K562 (cell line): ENCODE results near the gene ZKSCAN3. TPM values are rescaled to one million over a fixed set of nuclear protein-coding genes. Genes with fewer than 3 reads are reported as not detected.
A peak's percentile ranks its signal among the peaks of the same experiment; 100 is the strongest.

ENCODE experiments used
- ARID1B ChIP-seq: fragments of 450-650 bp; IDR thresholded peaks from 2 replicates; pipeline ENCODE4 v1.6.1; 2016; ENCODE audit warnings: antibody characterized with exemption, mild to moderate bottlenecking, inconsistent platforms
- CBX5 ChIP-seq: IDR thresholded peaks from 2 replicates; pipeline ENCODE4 v1.6.1; 2014; ENCODE audit warnings: low read depth, borderline replicate concordance
- CEBPG ChIP-seq, 3 experiments: fragments of 200-800 bp in 1 of 3; sonication (Bioruptor generic) in 1 of 3; sonication (generic) in 1 of 3; formaldehyde crosslinking in 1 of 3; IDR thresholded peaks in 2 of 3; conservative IDR thresholded peaks in 1 of 3; 2 replicates each; pipeline versions ENCODE4 v1.6.1 to v1.8.0; 2016 to 2022; ENCODE audit warnings: missing compliant biosample characterization in 2 of 3, missing genetic modification characterization in 2 of 3, mild to moderate bottlenecking in 1 of 3, missing genetic modification reagents in 1 of 3
- HDAC3 ChIP-seq: fragments of 450-650 bp; IDR thresholded peaks from 2 replicates; pipeline ENCODE4 v1.6.1; 2018; ENCODE audit warnings: borderline replicate concordance, mild to moderate bottlenecking, moderate library complexity; ENCODE audit not compliant: partially characterized antibody
- JUND ChIP-seq, 2 experiments: IDR thresholded peaks; 2 replicates in 1 of 2; 3 replicates in 1 of 2; pipeline ENCODE4 v1.6.1; 2011; ENCODE audit warnings: borderline replicate concordance in 2 of 2, low read depth in 2 of 2, low read length in 2 of 2, improper control_type of control experiment in 1 of 2, missing biosample characterization in 1 of 2, missing genetic modification characterization in 1 of 2, missing genetic modification reagents in 1 of 2
- MCM5 ChIP-seq: fragments of 450-650 bp; IDR thresholded peaks from 2 replicates; pipeline ENCODE4 v1.6.1; 2016; ENCODE audit warnings: low read depth
- RFX1 ChIP-seq: fragments of 450-650 bp; IDR thresholded peaks from 2 replicates; pipeline ENCODE4 v1.6.1; 2016; ENCODE audit warnings: mild to moderate bottlenecking, moderate library complexity
- TCF3 ChIP-seq: sonication (generic); formaldehyde crosslinking; IDR thresholded peaks from 2 replicates; pipeline ENCODE4 v1.4.0; 2020; ENCODE audit warnings: mild to moderate bottlenecking, missing genetic modification reagents
- ZNF212 ChIP-seq: fragments of 450-650 bp; formaldehyde crosslinking; IDR thresholded peaks from 2 replicates; pipeline ENCODE4 v1.4.0; 2020; ENCODE audit warnings: mild to moderate bottlenecking
- ZNF384 ChIP-seq: IDR thresholded peaks from 2 replicates; pipeline ENCODE4 v1.6.1; 2012; ENCODE audit warnings: low read depth, low read length, improper control_type of control experiment
- polyA plus RNA-seq, 8 experiments: library from polyadenylated mRNA; depleted of rRNA in 4 of 8; stranded (reverse) in 5 of 8; unstranded in 3 of 8; fragments of >200 nt; fragmentation: Nextera tagmentation in 2 of 8; fragmentation: Illumina TruSeq in 1 of 8; extraction: Ambion mirVana in 2 of 8; extraction: Trizol in 1 of 8; gene quantifications; 2 replicates each; pipeline versions ENCODE4 v1.2.1 to v1.2.3, GENCODE V29; 2011 to 2014; ENCODE audit warnings: inconsistent platforms in 1 of 8, missing spikeins in 1 of 8
- total RNA-seq, 7 experiments: library from RNA; depleted of rRNA in 6 of 7; stranded (reverse); fragments of >200 nt in 6 of 7; fragmentation: Illumina TruSeq in 2 of 7; extraction: Trizol in 2 of 7; gene quantifications; 2 replicates each; pipeline versions ENCODE4 v1.2.1 to v1.2.3, GENCODE V29; 2011 to 2021; ENCODE audit warnings: low replicate concordance in 1 of 7
- TF ChIP-seq, protein P1 (sequence below), 2 experiments: fragments of 450-650 bp in 1 of 2; sonication (generic) in 1 of 2; formaldehyde crosslinking in 1 of 2; IDR thresholded peaks in 1 of 2; conservative IDR thresholded peaks in 1 of 2; 2 replicates each; pipeline versions ENCODE4 v1.6.1 to v1.8.1; 2016 to 2023; ENCODE audit warnings: mild to moderate bottlenecking in 2 of 2, moderate library complexity in 2 of 2, inconsistent platforms in 1 of 2, missing genetic modification reagents in 1 of 2
- TF ChIP-seq, protein P2 (sequence below): fragments of 450-650 bp; IDR thresholded peaks from 2 replicates; pipeline ENCODE4 v1.6.1; 2017; ENCODE audit warnings: antibody characterized with exemption, mild to moderate bottlenecking
- TF ChIP-seq, protein P3 (sequence below), 2 experiments: fragments of 200-800 bp in 1 of 2; sonication (Bioruptor generic) in 1 of 2; sonication (generic) in 1 of 2; formaldehyde crosslinking in 1 of 2; IDR thresholded peaks in 1 of 2; conservative IDR thresholded peaks in 1 of 2; 2 replicates each; pipeline versions ENCODE4 v1.5.0 to v1.6.1; 2016 to 2020; ENCODE audit warnings: missing compliant biosample characterization in 1 of 2, missing genetic modification characterization in 1 of 2, missing genetic modification reagents in 1 of 2

Gene ZKSCAN3
- total and polyA plus RNA-seq, 9 of the 15 experiments (the other 6 are each of a cell fraction or from before 2014, with no cell fraction given) = 3.0 to 12.4 (median 10.2) TPM

DNA sequence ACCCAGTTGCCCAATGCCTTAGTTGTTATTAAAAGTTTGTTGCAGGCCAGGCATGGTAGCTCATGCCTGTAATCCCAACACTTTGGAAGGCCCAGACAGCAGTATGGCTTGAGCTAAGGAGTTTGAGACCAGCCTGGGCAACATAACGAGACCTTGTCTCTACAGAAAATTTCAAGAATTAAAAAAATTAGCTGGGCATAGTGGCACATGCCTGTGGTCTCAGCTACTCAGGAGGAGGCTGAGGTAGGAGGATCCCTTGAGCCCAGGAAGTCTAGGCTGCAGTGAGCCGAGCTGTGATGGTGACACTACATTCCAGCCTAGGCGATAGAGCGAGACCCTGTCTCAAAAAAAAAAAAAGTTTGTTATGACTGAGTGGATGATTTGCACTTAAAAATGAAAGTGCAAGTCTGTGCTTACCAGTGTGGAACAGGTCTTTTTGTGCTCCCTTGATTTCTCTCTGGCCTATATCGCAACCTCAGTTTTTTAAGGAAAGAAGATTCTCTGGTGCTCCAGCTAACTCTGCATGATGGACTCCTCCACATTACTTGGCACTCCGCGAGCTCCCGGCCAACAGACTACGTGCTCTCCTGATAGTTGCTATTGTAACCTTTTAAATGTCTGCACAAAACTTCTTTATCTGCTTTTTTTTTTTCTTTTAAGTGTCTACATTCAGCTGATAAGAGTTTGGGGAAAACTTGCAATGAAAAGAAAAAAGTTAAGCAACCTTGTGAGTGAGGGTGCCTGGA is 22.1 kb downstream of the ZKSCAN3 start (continued):
- TF ChIP-seq ZNF384 (peak; percentile 60), RFX1 (peak; percentile 54), MCM5 (no peak), HDAC3 (no peak), ZNF212 (CRISPR knock-in tag) (no peak), JUND (IDR thresholded peaks at IDR 0.05; ENCODE audit: borderline replicate concordance, low read depth, low read length) (no peak), JUND (tag; IDR thresholded peaks at IDR 0.05; ENCODE audit: borderline replicate concordance, low read depth, low read length) (0 out of 3 replicates have a peak, but pooled peaks have one; percentile 18), ARID1B (no peak), CBX5 (no peak), TCF3 (CRISPR knock-in tag) (no peak), CEBPG (CRISPR knock-in tag; IDR thresholded peaks at IDR 0.05) (no peak), CEBPG (tag; conservative IDR thresholded peaks at IDR 0.05 in 1 of 2, IDR thresholded peaks at IDR 0.05 in 1 of 2) (peak; percentile 66 to 69; a peak in 3 of 4 replicates)
- TF ChIP-seq, protein P1, sequence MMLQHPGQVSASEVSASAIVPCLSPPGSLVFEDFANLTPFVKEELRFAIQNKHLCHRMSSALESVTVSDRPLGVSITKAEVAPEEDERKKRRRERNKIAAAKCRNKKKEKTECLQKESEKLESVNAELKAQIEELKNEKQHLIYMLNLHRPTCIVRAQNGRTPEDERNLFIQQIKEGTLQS (IDR thresholded peaks at IDR 0.05) = no peak
- TF ChIP-seq, protein P1 (CRISPR knock-in tag; conservative IDR thresholded peaks at IDR 0.05) = no peak
- TF ChIP-seq, protein P2, sequence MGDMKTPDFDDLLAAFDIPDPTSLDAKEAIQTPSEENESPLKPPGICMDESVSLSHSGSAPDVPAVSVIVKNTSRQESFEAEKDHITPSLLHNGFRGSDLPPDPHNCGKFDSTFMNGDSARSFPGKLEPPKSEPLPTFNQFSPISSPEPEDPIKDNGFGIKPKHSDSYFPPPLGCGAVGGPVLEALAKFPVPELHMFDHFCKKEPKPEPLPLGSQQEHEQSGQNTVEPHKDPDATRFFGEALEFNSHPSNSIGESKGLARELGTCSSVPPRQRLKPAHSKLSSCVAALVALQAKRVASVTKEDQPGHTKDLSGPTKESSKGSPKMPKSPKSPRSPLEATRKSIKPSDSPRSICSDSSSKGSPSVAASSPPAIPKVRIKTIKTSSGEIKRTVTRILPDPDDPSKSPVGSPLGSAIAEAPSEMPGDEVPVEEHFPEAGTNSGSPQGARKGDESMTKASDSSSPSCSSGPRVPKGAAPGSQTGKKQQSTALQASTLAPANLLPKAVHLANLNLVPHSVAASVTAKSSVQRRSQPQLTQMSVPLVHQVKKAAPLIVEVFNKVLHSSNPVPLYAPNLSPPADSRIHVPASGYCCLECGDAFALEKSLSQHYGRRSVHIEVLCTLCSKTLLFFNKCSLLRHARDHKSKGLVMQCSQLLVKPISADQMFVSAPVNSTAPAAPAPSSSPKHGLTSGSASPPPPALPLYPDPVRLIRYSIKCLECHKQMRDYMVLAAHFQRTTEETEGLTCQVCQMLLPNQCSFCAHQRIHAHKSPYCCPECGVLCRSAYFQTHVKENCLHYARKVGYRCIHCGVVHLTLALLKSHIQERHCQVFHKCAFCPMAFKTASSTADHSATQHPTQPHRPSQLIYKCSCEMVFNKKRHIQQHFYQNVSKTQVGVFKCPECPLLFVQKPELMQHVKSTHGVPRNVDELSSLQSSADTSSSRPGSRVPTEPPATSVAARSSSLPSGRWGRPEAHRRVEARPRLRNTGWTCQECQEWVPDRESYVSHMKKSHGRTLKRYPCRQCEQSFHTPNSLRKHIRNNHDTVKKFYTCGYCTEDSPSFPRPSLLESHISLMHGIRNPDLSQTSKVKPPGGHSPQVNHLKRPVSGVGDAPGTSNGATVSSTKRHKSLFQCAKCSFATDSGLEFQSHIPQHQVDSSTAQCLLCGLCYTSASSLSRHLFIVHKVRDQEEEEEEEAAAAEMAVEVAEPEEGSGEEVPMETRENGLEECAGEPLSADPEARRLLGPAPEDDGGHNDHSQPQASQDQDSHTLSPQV = no peak
- TF ChIP-seq, protein P3, sequence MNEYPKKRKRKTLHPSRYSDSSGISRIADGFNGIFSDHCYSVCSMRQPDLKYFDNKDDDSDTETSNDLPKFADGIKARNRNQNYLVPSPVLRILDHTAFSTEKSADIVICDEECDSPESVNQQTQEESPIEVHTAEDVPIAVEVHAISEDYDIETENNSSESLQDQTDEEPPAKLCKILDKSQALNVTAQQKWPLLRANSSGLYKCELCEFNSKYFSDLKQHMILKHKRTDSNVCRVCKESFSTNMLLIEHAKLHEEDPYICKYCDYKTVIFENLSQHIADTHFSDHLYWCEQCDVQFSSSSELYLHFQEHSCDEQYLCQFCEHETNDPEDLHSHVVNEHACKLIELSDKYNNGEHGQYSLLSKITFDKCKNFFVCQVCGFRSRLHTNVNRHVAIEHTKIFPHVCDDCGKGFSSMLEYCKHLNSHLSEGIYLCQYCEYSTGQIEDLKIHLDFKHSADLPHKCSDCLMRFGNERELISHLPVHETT (CRISPR knock-in tag; conservative IDR thresholded peaks at IDR 0.05 in 1 of 2, IDR thresholded peaks at IDR 0.05 in 1 of 2) = no peak
